ENCODE results near the gene TAS1R1.

TAS1R1 gene

GRCh38 chr1:6623269-6623965 lies 68.3 kb downstream of the TAS1R1 start:
- H3K4me3 ChIP-seq, result no peak overlapping the region
- no peak overlapping the region for H3K27ac ChIP-seq

GRCh38 chr1:6624710-6625583 lies 69.8 kb downstream of the TAS1R1 start, which contains the start of gene THAP3:
TSS of gene THAP3 (plus strand) at chr1:6624868. CDS start at chr1:6625219, 351 bp downstream.
- peak within 1 kb of the TSS; percentile 60 to 94 (median 79) for H3K4me3 ChIP-seq
- H3K27ac ChIP-seq, result peak within 1 kb of the TSS; percentile 60 to 92 (median 82)

- H3K4me3 ChIP-seq, result peak overlapping the region; percentile 60 to 94 (median 79)
- peak overlapping the region; percentile 60 to 92 (median 82) for H3K27ac ChIP-seq
Measured at GRCh38 chr1:6625584-6626149, 70.6 kb downstream of the TAS1R1 start.

GRCh38 chr1:6627031-6627430 lies 71.9 kb downstream of the TAS1R1 start:
- Histone ChIP-seq H3K27ac (peak overlapping the region in 1 of 21 experiments; percentile 9), H3K4me3 (no peak overlapping the region)

- Histone ChIP-seq H3K4me3 (no peak overlapping the region), H3K27ac (no peak overlapping the region)
Measured at GRCh38 chr1:6627841-6628545, 72.9 kb downstream of the TAS1R1 start.

GRCh38 chr1:6628971-6629479 lies 73.9 kb downstream of the TAS1R1 start:
- H3K4me3 ChIP-seq, result no peak overlapping the region
- no peak overlapping the region for H3K27ac ChIP-seq

Measured in skin epidermis (tissue), 12 donors.